DMS114 treated with DMSO at 0.1 percent for 48 hours (cell line): ENCODE measurements around the gene WDFY3.
"Not testable (repeated sequence)": the region's sequence is repeated elsewhere in the genome, so short reads cannot be mapped to it uniquely, and the experiment has no call there.

Experiments used
- DNase-seq: peaks from one replicate; lab custom pipeline; 2025; ENCODE audit not compliant: unreplicated experiment; lab: John Stamatoyannopoulos, UW

The WDFY3 gene

DNA sequence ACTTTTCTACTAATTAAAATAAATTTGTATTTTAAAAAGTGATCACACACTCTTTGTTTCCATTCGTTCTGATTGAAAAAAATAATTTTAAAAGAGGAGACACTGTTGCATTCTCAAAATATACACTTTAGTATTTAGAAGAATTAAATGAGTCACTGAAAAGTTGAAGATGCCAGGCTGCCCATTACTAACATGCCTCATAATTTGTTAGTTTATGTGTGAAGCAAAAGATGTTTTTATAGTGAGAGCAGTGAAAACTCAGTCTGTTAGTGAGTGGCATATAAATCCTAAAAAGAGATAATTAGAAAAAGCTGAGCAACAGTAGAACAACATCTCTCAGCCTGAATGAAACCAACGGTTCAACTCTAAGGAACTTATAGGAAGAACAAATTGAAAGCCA lies 240.1 kb downstream of the WDFY3 start:
- no peak for DNase-seq

DNA sequence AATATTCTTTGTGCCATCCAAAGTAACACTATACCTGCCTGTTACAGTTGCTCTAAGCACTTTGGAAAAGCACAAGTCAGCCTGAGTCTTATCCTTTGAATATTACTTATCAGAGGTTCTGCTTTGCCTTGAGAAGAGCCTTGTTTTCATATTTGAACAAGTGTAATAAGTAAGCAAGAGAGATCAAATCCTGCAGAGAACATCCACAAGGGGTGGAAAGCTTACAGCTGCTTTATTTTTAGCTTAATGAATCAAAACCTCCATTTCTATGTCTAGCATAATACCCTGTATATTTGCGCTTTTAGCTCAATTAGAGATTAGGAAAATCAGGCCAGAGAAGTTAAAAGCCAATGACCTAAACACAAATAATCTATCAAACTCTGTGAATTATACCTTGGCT lies 243.8 kb downstream of the WDFY3 start:
- no peak for DNase-seq

DNA sequence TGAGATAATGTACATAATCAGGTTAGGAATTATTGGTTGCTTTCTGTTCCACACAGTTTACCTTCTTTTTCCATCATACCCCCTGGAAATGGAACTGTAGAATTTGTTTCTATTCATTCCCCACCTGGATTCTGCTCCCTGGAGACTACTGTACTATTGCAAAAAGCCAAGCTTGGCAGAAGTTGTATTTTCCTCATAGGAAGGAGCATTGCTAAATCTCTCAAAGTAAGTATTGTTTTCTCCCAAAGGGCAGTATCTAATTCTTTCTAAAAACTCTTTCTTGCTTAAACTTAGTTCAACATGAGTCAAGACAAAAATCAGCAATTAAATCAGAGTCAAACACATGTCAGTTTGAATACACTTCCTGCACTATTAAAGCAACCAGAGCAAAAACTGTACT lies 247.4 kb downstream of the WDFY3 start:
- DNase-seq = no peak

DNA sequence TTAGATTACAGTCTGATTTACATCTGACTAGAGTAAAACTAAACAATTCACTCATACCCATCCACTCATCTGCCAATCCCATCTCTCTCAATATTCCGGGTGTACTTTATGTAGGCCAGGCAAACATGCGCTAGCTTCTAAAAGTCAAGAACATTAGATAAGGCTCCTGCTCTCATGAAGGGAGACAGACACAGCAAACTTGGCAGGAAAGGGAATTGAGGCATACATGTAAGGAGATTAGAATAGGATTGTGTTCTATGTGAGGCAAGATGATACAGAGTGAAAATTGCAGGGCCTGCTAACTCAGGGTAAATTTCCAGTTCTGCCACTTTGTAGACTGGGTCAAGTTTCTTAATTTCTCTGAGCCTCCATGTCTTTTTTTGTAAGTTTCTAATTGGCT lies 247.8 kb downstream of the WDFY3 start:
- DNase-seq = no peak

DNA sequence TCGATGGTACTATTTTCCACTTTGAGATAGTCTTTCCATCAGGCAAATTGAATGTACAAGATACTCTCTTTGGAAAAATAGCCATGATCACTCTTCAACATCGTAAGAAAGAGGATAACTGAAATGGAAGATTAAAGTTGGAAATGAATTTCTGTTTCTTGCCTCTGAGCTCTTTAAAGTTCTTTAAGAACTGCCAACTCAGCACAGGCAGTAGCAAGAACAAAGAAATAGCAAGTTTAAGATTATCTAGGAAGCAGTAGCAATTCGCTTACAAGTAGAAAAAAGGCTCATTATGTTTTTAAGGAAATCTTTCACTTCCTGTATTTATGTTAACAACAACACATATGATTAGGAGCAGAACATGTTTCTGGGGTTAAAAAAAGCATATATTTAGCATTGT lies 255.9 kb downstream of the WDFY3 start:
- no peak for DNase-seq

DNA sequence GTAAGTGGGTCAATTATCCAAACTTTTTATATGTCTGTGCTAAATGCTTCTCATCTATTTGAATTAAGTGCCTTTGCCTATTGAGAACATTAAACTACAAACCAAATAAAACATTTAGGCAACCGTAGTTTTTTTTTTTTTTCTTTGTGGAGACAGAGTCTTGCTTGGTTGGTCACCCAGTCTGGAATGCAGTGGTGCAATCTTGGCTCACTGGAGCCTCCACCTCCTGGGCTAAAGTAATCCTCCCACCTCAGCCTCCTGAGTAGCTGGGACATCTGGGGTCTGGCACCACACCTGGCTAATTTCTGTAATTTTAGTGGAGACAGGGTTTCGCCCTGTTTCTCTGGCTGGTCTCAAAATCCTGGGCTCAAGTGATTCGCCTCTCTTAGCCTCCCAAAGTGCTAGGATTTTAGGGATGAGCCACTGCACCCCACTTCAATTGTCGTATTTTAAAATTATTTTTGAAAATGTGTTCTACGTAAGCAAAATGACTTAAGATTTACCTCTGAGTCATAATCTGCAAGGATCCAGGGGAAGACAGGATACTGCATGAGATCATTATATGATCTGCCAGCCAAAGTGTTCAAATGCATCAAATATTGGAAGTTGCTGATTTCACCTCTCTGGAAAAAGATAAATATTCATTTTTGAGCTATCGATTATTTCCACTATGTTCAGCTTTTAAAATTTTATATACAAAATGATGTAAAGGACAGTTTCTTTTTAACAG lies 257.9 kb downstream of the WDFY3 start:
- DNase-seq = no peak

DNA sequence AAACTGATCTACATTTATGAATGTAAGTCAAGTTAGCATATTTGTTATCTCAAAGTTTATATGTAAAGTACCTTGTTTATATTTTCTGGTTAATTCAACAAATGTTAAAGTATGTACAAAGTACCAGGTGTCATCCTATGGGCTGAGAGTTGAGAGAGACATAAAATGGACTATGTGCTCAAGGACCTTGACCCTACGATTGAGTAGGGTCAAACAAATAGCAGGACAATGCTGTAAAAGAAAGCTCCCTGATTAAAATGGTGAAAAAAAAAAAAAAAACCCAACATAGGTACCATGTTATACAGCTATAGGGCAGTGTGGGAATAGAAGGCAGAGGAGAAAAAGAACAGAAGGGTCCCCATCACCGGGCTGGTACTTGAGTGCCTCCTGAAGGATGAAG lies 260.2 kb downstream of the WDFY3 start:
- no peak for DNase-seq

DNA sequence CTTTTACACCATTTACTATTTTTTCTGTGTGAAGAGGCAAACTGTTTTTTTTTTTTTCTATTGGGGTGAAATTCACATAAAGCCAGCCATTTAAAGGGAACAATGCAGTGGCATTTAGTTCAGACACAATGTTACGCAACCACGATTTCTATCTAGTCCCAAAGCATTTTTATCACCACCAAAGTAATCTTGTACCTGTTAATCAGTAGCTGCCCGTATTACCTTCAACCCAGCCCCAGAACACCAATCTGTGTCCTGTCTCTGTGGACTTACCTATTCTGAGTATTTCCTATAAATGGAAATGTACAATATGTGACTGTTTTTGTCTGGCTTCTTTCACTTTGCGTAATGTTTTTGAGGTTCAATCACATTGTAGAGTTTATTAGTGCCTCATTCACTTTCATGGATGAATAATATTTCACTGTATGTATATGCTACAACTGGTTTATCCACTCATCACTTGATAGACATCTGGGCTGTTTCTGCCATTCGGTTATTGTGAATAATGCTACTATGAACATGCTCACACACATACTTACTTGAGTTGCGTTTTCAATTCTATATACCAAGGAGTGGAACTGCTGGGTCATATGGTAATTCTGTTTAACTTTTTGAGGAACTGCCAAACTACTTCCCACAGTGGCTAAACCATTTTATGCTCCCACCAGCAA lies 267.4 kb downstream of the WDFY3 start:
- DNase-seq = no peak

DNA sequence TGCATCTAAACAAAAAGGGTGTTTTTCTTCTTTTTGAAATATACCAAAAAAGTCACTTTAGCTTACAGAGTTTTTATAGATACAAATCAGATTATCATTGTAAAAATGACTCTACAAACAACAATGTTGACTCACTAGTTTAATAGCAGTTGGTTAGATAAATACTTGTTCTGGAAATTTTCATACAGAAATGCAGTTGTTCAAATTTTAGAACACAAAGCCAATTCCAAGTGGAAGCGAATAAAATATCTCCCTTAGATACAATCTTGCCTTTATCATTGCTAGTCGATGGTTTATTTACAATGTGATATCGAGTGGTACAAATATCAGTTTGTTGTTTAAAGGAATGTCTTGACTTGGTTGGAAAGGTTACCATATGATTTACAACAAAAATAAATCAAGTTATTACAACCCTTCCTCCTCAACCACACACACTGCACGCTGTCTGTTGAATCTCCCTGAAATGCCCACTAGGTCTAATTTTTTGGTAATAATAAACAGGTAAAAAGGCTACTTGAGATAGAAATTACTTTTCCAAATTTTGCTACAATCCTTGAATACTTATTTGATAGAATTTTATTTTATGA lies 268.8 kb downstream of the WDFY3 start:
- DNase-seq = no peak

DNA sequence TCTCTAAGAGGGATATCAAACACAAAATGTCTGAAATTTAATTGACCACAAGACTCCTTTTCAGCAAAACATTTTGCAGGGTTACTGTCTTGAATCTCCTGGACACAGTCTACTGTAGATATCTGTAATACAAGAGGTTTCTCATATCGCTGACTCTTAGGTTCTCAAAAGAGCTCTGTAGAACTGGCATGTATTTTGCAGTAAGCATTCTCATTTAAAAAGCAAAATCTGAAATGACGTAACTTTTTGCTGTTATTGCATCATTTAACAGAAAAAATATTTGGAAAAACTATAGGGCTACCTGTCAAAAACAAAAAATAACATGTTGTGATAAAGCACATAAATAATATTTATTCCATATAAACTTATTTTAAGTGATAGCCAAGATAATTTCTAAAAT lies 269.3 kb downstream of the WDFY3 start:
- no peak for DNase-seq

DNA sequence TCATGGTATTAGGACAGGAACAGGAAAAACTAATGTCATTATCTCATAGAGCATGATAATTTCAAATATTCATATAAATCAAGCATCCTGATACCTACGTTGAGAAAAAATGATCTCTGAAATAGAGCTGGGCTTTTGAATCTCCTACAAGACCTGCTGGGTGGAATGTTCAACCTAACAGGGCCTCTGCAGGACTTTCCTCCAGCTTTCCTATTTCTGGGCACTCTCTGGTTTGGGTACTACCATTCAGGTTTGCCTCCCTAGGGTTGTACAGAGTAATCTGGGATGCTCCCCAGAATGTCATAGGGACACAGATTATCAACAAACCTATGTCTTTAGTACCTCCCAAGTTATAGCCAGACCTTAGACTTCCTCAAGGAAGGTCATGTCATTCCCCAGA lies 274.7 kb downstream of the WDFY3 start:
- DNase-seq = no peak

DNA sequence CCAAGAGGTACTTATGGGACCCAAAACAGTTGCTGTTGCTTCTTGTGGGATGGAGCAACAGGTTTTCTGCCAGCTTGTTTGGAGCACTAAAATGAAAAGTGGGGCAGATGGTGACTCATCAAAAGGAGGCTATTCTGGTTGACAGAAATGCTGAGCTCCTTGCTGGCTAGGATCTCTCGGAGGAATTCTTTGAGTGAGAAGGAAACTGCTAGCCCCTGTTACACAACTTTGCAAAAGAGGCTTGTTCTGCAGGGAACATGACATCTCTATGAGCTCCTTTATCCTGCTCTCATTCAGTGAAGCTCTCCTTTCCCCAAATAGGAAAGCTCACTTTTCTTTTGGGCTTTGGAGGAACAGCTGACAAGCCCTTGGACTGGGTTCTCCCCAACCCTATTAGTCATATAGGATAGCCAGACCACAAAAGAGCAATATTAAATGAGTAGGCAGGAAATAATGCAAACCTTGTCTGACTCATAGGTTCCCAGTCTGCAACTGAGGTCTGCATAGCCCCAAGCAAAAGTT lies 275.3 kb downstream of the WDFY3 start:
- no peak for DNase-seq

DNA sequence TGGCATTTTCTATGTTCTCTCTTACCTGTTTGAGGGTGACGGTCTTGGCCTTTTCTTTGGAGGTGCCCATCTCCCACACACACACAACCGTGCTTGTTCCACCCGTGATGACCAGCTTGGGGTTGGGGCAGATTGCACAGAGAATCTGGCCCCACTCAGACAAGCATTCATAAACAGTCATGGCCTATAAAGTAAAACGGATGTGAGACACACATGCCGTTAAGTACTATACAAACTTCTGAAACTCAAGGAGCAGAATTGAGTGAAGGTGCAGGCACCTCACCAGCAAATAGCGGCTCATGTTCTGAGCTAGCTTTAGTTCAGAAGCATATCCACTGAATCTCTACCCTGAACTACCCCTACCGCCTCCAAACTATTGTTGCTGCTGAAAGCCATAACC lies 276.0 kb downstream of the WDFY3 start:
- no peak for DNase-seq

DNA sequence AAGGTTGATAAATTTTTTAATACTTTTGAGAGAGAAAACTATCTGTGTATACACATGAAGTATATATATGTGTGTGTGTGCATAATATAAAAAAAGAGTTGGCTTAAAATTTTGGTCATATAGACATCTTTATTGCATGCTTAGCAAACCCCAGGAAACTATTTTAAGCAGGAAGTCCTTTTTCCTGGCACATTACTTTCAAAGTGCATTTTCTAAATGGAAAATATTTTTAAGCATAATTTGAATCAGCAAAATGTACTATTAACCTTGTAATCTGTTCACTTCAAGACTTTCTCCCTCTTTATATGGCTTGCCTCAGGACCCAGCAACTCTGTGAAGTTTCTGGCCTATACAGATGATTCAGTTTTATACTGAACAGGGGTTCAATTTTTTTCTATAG lies 277.3 kb downstream of the WDFY3 start:
- no peak for DNase-seq

DNA sequence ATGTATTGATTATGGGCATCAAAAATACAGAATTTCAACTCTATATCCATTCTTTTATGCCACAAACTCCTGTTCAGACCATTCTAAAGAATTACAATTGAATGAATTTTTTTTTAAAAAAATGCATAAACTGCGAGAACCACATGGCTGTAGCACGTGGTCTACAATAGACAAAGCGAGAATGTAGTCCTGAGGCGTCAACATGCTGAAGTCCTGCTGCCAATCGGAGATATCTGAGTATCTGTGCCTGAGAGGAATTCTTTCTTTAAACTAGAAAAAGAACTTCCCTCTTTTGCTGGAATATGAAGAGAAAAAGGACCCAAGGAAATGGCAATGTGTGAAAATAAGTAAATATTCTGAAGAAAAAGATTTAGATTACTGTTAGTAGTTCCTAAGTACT lies 277.9 kb downstream of the WDFY3 start:
- no peak for DNase-seq

DNA sequence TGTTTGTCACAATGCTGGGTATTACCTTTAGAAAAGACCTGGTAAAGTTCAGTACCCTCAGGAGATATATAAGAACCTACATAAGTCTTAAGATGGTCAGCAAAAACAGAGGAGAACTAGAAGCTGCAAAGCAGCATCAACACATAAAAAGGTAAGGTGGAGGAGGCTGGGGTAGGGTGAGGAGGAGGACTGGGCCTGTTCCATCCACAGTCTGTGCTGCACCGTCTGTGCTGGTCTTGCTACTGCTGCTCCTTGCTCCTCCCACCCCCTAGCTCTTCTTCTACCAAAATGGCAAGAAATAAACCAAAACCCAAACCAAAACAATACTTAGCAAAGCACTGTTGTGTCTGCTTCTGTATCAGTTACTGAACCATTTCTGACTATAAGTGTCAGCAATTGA lies 281.4 kb downstream of the WDFY3 start:
- DNase-seq = no peak

DNA sequence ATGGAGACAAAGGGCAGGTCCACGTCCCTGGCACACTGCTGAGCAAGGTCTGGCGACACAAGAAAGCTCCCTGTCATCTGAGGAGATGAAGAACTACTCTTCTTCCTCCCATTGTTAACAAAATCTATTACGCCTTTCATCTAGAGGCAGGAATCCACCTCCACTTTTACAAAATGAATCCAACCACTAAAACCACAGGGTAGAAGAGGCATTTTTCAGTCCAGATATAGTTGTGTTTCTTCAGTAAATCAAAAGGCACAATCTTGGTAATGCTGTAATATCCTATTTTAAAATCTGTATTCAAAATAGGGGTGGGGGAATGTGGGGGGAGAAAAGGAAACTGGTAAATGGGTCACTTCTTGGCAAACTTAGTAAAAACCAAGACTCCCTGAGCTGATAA lies 282.1 kb downstream of the WDFY3 start:
- DNase-seq = no peak

DNA sequence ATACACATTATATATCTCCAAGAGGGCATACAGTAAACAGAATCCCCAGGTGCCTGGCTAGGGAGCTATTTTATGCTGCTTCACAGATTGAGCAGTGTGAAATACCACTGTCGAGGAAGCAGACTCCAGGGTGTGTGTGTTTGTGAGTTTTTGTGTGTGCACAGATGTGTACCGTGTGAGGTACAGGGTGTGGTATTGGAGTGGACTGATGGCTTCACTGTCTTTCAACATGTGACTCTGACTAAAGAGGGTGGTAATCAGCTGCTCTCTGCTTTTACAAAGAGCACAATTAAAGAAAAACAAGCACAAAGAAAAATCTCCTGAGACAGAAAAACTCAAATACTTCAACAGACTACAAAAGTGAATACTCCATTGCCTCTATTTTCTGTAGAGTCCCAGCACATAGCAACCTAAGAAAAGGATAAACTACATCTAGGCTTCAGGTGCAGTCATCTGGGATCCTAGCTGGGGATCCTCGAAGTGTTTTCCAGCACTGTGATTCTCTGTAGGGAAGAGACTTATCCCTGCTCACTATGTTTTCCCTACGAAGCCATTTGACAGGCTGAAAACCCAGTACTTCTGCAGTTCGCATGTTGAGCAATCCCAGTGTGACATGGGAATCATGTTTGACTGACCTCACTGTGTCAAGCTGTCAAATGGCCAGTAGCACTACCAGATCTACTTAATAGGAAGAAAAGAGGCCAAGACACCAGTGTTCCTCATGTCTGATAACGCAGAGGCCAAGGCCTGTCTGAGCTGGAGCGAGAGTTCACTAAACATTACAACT lies 283.2 kb downstream of the WDFY3 start:
- DNase-seq = no peak

DNA sequence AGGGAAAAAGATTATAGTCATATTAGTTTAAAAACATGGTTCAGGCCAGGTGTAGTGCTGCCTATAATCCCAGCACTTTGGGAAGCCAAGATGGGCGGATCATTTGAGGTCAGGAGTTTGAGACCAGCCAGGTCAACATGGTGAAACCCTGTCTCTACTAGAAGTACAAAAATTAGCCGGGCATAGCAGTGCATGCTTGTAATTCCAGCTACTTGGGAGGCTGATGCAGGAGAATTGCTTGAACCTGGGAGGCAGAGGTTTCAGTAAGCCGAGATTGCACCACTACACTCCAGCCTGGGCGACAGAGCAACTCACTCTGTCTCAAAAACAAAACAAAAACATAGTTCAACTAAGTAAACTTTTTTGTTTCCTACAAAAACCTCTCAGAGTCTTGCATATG lies 283.8 kb downstream of the WDFY3 start:
- not testable (repeated sequence) for DNase-seq

DNA sequence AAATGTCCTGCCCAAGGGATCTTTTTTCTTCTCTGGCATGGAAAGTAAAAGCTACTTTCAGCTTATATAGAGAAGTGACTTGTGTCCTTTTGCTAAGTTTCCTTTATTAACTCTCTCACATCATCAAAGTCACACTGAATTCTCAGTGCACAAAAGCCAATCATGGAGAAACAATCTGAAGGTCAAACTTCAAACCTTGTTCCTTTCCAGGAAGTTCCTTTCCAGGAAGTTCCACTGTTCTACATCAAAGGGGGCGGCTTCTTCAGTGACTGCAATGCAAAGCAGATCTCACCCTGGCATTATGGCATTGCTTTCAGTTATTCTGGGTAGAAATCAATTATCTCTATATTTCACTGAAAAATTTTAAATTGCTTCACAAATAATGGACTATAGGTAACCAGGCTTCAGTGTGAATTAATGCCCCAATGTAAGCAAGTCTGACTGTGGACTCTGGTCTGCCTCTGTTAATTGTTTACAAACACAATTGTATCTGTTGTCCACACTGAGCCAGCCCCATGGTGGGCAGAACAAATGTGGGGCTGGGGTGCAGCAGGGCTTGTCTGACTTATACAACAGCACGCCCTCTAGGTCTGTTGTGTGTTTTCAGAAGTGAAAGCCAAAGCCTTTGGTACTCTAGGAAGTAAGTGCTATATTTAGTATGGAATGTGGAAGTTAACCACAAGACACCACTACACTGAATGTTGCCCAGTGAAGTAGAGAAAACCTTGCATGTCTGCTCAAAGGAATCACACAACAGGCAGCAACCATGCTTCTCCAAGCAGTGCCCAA lies 284.8 kb downstream of the WDFY3 start:
- DNase-seq = no peak

DNA sequence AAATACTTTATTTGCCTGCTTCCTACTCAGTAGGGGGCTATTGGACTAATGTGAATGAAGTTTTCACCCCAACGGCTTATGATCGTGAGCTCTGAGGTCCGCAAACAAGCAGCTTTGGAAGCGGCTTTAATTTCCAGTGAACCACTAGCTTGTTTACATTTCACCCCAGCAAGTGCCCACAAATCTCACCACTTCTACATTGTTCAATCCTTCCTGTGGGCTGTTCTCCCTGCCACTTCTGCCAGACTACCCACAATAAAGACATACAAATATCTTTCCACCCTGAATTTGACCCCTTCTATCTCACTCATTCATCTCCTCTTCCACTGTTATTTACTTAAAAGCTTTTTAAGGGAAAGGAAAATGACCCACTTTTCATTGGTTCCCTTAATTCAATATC lies 285.5 kb downstream of the WDFY3 start:
- no peak for DNase-seq
